H1 (cell line): ENCODE results near the gene PCDHGB7. TPM values are rescaled to one million over a fixed set of nuclear protein-coding genes. Genes with fewer than 3 reads are reported as not detected.
A peak's percentile ranks its signal among the peaks of the same experiment; 100 is the strongest.

Experiments used
- CTCF ChIA-PET: fragments of 300-600 bp; sonication (Branson Sonifier 250); formaldehyde crosslinking; loops from one replicate; lab custom pipeline; 2021; ENCODE audit not compliant: partially characterized antibody; lab: Charles Lee
- POLR2A ChIA-PET: fragments of 300-600 bp; sonication (Branson Sonifier 250); formaldehyde crosslinking; loops from one replicate; lab custom pipeline; 2021; ENCODE audit warnings: inconsistent platforms; ENCODE audit not compliant: partially characterized antibody; lab: Charles Lee
- DNase-seq, 2 experiments: peaks; one replicate each; pipeline versions ENCODE4 v3.0.0 to v3.0.0-alpha.2; 2010 to 2022; ENCODE audit warnings: low spot score in 2 of 2, low read depth in 1 of 2, mixed read lengths in 1 of 2
- FAIRE-seq: peaks from 2 replicates; lab custom pipeline; 2011; peaks lifted over from hg19 to GRCh38; lab: Jason Lieb, UNC
- H2AFZ ChIP-seq: 2 replicates; pipeline ENCODE4 v1.8.1; 2012; ENCODE audit warnings: low read length, inconsistent platforms
- H2AK5ac ChIP-seq: 2 replicates; pipeline ENCODE4 v1.6.1; 2013; ENCODE audit warnings: low read depth, low read length
- H2BK120ac ChIP-seq: replicated peaks from 2 replicates; pipeline ENCODE3; 2013; ENCODE audit warnings: low read depth, low read length, inconsistent platforms
- H2BK12ac ChIP-seq: 2 replicates; pipeline ENCODE4 v1.6.1; 2013; ENCODE audit warnings: low read depth, low read length
- H2BK15ac ChIP-seq: 2 replicates; pipeline ENCODE4 v1.6.1; 2013; ENCODE audit warnings: low read length
- H2BK20ac ChIP-seq: 2 replicates; pipeline ENCODE4 v1.6.1; 2013; ENCODE audit warnings: low read length
- H2BK5ac ChIP-seq: 2 replicates; pipeline ENCODE4 v1.6.1; 2013; ENCODE audit warnings: low read depth, low read length
- H3K14ac ChIP-seq: 2 replicates; pipeline ENCODE4 v1.6.1; 2013; ENCODE audit warnings: inconsistent platforms; ENCODE audit not compliant: insufficient read length
- H3K18ac ChIP-seq: 2 replicates; pipeline ENCODE4 v1.6.1; 2013; ENCODE audit warnings: low read length; ENCODE audit errors: extremely low read depth
- H3K23ac ChIP-seq: 2 replicates; pipeline ENCODE4 v1.6.1; 2013; ENCODE audit warnings: inconsistent platforms; ENCODE audit not compliant: insufficient read length
- H3K23me2 ChIP-seq: 2 replicates; pipeline ENCODE4 v1.6.1; 2013; ENCODE audit warnings: low read depth, low read length
- H3K27ac ChIP-seq: 2 replicates; pipeline ENCODE4 v1.6.1; 2011; ENCODE audit warnings: low read depth, low read length, inconsistent platforms
- H3K27me3 ChIP-seq, 4 experiments: replicated peaks in 1 of 4; 1 replicate in 1 of 4; 2 replicates in 3 of 4; pipeline versions ENCODE4 v1.6.1 to v1.8.1; 2011 to 2013; ENCODE audit warnings: low read length in 3 of 4, mild to moderate bottlenecking in 3 of 4, inconsistent platforms in 2 of 4, mixed read lengths in 2 of 4, moderate library complexity in 1 of 4; ENCODE audit not compliant: control insufficient read depth in 3 of 4, insufficient read depth in 3 of 4; ENCODE audit errors: extremely low read depth in 1 of 4
- H3K36me3 ChIP-seq, 4 experiments: 2 replicates each; pipeline versions ENCODE4 v1.6.1 to v1.8.1; 2011 to 2013; ENCODE audit warnings: mild to moderate bottlenecking in 4 of 4, low read length in 3 of 4, moderate library complexity in 2 of 4, control low read depth in 1 of 4, inconsistent platforms in 1 of 4; ENCODE audit not compliant: insufficient read depth in 4 of 4, control insufficient read depth in 2 of 4
- H3K4ac ChIP-seq: replicated peaks from 2 replicates; pipeline ENCODE3; 2013; ENCODE audit warnings: low read length, low read depth, mixed read lengths, inconsistent platforms; ENCODE audit not compliant: insufficient read length
- H3K4me1 ChIP-seq, 4 experiments: replicated peaks in 1 of 4; 1 replicate in 1 of 4; 2 replicates in 3 of 4; pipeline versions ENCODE4 v1.6.1 to v1.8.1; 2011 to 2013; ENCODE audit warnings: low read length in 3 of 4, inconsistent platforms in 2 of 4, mixed read lengths in 1 of 4; ENCODE audit not compliant: insufficient read depth in 4 of 4, control insufficient read depth in 3 of 4
- H3K4me2 ChIP-seq, 2 experiments: 2 replicates each; pipeline versions ENCODE4 v1.6.1 to v1.8.1; 2011 to 2013; ENCODE audit warnings: low read depth in 2 of 2, low read length in 2 of 2, control low read depth in 1 of 2, inconsistent platforms in 1 of 2, mild to moderate bottlenecking in 1 of 2; ENCODE audit not compliant: insufficient read depth in 1 of 2
- H3K4me3 ChIP-seq, 4 experiments: fragments of 200-600, 300-600 bp in 1 of 4; sonication (generic), shearing (Covaris generic), sonication (Bioruptor Twin) in 1 of 4; 2 replicates each; pipeline versions ENCODE4 v1.5.1 to v1.8.1; 2011 to 2016; ENCODE audit warnings: low read length in 4 of 4, low read depth in 3 of 4, control low read depth in 2 of 4, inconsistent platforms in 2 of 4, mild to moderate bottlenecking in 2 of 4, mixed read lengths in 1 of 4, moderate library complexity in 1 of 4; ENCODE audit not compliant: insufficient read depth in 2 of 4; ENCODE audit errors: extremely low read depth in 1 of 4
- H3K56ac ChIP-seq: replicated peaks from 2 replicates; pipeline ENCODE3; 2013; ENCODE audit warnings: low read depth, mild to moderate bottlenecking, mixed read lengths, low read length, inconsistent platforms; ENCODE audit not compliant: insufficient read length
- H3K79me1 ChIP-seq: 2 replicates; pipeline ENCODE4 v1.6.1; 2013; ENCODE audit warnings: low read depth, low read length, control low read depth
- H3K79me2 ChIP-seq, 2 experiments: 2 replicates each; pipeline versions ENCODE4 v1.6.1 to v1.8.1; 2012 to 2013; ENCODE audit warnings: low read length in 2 of 2, mild to moderate bottlenecking in 2 of 2, inconsistent platforms in 1 of 2; ENCODE audit not compliant: insufficient read depth in 2 of 2, control insufficient read depth in 1 of 2
- H3K9ac ChIP-seq, 4 experiments: replicated peaks in 1 of 4; 1 replicate in 1 of 4; 2 replicates in 3 of 4; pipeline versions ENCODE4 v1.6.1 to v1.8.1; 2011 to 2013; ENCODE audit warnings: low read depth in 3 of 4, low read length in 3 of 4, control low read depth in 2 of 4, mild to moderate bottlenecking in 2 of 4, moderate library complexity in 2 of 4, inconsistent platforms in 1 of 4; ENCODE audit errors: extremely low read depth in 1 of 4
- H3K9me3 ChIP-seq, 2 experiments: 2 replicates each; pipeline versions ENCODE4 v1.6.1 to v1.8.1; 2012 to 2013; ENCODE audit warnings: mild to moderate bottlenecking in 2 of 2, moderate library complexity in 2 of 2, control low read depth in 1 of 2, inconsistent platforms in 1 of 2, low read depth in 1 of 2, low read length in 1 of 2, mixed read lengths in 1 of 2; ENCODE audit not compliant: insufficient read depth in 2 of 2
- H4K20me1 ChIP-seq, 2 experiments: replicated peaks in 1 of 2; 2 replicates each; pipeline versions ENCODE3 to v1.8.1; 2011 to 2013; ENCODE audit warnings: inconsistent platforms in 2 of 2, low read length in 2 of 2, mild to moderate bottlenecking in 1 of 2; ENCODE audit not compliant: insufficient read depth in 2 of 2, control insufficient read depth in 1 of 2
- H4K5ac ChIP-seq: 2 replicates; pipeline ENCODE4 v1.6.1; 2013; ENCODE audit warnings: low read length, low read depth, mixed read lengths, inconsistent platforms; ENCODE audit not compliant: insufficient read length
- H4K8ac ChIP-seq: 2 replicates; pipeline ENCODE4 v1.8.0; 2013; ENCODE audit warnings: mild to moderate bottlenecking, moderate library complexity, low read length, inconsistent platforms; ENCODE audit not compliant: insufficient read depth; ENCODE audit errors: extremely low read depth
- H4K91ac ChIP-seq: replicated peaks from 2 replicates; pipeline ENCODE3; 2013; ENCODE audit warnings: low read length, mixed read lengths, inconsistent platforms; ENCODE audit not compliant: insufficient read length
- FOSL1 ChIP-seq: IDR thresholded peaks from 2 replicates; pipeline ENCODE4 v1.6.1; 2011; ENCODE audit warnings: mild to moderate bottlenecking, low read depth, low read length, moderate library complexity; ENCODE audit not compliant: insufficient read depth
- HDAC2 ChIP-seq, 2 experiments: fragments of 300-600 bp in 1 of 2; sonication (generic) in 1 of 2; IDR thresholded peaks; 2 replicates each; pipeline ENCODE4 v1.6.1; 2011 to 2012; ENCODE audit warnings: low read depth in 2 of 2, low read length in 2 of 2, mild to moderate bottlenecking in 2 of 2, moderate library complexity in 2 of 2, borderline replicate concordance in 1 of 2, inconsistent platforms in 1 of 2
- POU5F1 ChIP-seq: IDR thresholded peaks from 2 replicates; pipeline ENCODE4 v1.6.1; 2011; ENCODE audit warnings: low read depth, mild to moderate bottlenecking, low read length, moderate library complexity
- WGBS, 2 experiments: shearing (Covaris generic) in 1 of 2; methylation state at CpG; one replicate each; pipeline versions ENCODE4 v1.1.6 to v1.1.7; 2013 to 2015; ENCODE audit warnings: low lambda C conversion rate in 2 of 2, mixed read lengths in 2 of 2, inconsistent platforms in 1 of 2, low coverage in 1 of 2, missing lambda C conversion rate in 1 of 2; ENCODE audit not compliant: insufficient replicate concordance in 2 of 2, insufficient coverage in 1 of 2, insufficient read length in 1 of 2; ENCODE audit errors: extremely low coverage in 1 of 2, missing lambda C conversion rate in 1 of 2; 5-methylcytosine and 5-hydroxymethylcytosine counted together
- polyA plus RNA-seq, 7 experiments: library from polyadenylated mRNA; depleted of rRNA in 3 of 7; stranded (reverse) in 5 of 7; unstranded in 2 of 7; fragments of >200 nt in 5 of 7; fragments of 200-250 nt in 2 of 7; gene quantifications; 1 replicate in 5 of 7; 2 replicates in 1 of 7; 4 replicates in 1 of 7; pipeline versions ENCODE4 v1.2.1 to v1.2.3, GENCODE V29; 2011 to 2013; ENCODE audit warnings: missing spikeins in 2 of 7, mixed read lengths in 2 of 7
- total RNA-seq: library from RNA; stranded (reverse); fragmentation: NEBNext Ultra II Directional; extraction: Animal tissue kit (Norgen Biotek cat#: 25700); gene quantifications from 2 replicates; pipeline ENCODE4 v1.2.1, GENCODE V29; 2021

The PCDHGB7 gene
- total and polyA plus RNA-seq, 2 of the 8 experiments (the other 6 are each of a cell fraction or from before 2014, with no cell fraction given) = 4.1 to 9.5 TPM

DNA sequence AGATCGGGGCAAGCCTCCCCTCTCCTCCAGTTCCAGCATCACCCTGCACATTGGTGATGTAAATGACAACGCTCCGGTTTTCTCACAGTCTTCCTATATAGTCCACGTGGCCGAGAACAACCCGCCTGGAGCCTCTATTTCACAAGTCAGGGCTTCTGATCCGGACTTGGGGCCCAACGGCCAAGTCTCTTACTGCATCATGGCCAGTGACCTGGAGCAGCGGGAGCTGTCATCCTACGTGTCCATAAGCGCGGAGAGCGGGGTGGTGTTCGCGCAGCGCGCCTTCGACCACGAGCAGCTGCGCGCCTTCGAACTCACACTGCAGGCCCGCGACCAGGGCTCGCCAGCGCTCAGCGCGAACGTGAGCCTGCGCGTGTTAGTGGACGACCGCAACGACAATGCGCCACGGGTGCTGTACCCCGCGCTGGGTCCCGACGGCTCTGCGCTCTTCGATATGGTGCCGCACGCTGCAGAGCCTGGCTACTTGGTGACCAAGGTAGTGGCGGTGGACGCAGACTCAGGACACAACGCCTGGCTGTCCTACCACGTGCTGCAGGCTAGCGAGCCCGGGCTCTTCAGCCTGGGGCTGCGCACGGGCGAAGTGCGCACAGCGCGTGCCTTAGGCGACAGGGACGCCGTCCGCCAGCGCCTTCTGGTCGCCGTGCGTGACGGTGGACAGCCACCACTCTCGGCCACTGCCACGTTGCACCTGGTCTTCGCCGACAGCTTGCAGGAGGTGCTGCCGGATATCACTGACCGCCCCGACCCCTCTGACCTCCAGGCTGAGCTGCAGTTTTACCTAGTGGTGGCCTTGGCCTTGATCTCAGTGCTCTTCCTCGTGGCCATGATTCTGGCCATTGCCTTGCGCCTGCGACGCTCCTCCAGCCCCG, 28.1 kb upstream of the PCDHGB7 start:
- FAIRE-seq (no peak), DNase-seq (no peak)
- Histone ChIP-seq H3K18ac (no peak overlapping the region), H3K14ac (no peak overlapping the region), H3K36me3 (peaks cover 3 to 29% (median 14%) of the 10 kb centered on the region in 4 experiments; a peak in 7 of 8 replicates), H3K4me1 (no peaks in the 10 kb centered on the region), H3K23me2 (no peaks in the 10 kb centered on the region; the same call in 1 of the 2 replicates), H3K4me2 (no peak overlapping the region; a peak in 1 of 4 replicates), H3K27ac (no peak overlapping the region), H4K91ac (no peak overlapping the region), H3K4me3 (0 out of 8 replicates have a peak overlapping the region, but pooled peaks of 1 of the 4 experiments have one; percentile 36), H4K8ac (no peak overlapping the region; the same call in none of the 2 replicates), H3K79me2 (no peaks in the 10 kb centered on the region), H2AFZ (no peak overlapping the region), H2BK15ac (no peak overlapping the region), H3K23ac (no peak overlapping the region), H3K4ac (no peak overlapping the region), H4K20me1 (no peaks in the 10 kb centered on the region), H3K79me1 (no peaks in the 10 kb centered on the region), H3K56ac (no peak overlapping the region), H3K27me3 (no peaks in the 10 kb centered on the region; a peak in 1 of 7 replicates), H2AK5ac (no peak overlapping the region), H3K9ac (no peak overlapping the region), H2BK5ac (no peak overlapping the region), H2BK12ac (no peak overlapping the region), H4K5ac (no peak overlapping the region), H2BK120ac (no peak overlapping the region), H2BK20ac (no peak overlapping the region), H3K9me3 (peaks cover 46 to 54% of the 10 kb centered on the region in 2 experiments)
- WGBS, 2 experiments = 95% methylated on average over 62 of the region's 77 CpGs; no CpG with 5 or more reads in 1 of the 2 experiments
- POLR2A ChIA-PET = interaction anchor here (1.0 kb wide), 1 partner anchor 124 kb away, joined by 3 read pairs; no protein-coding TSS in a partner anchor
- CTCF ChIA-PET = interaction anchor here (0.8 to 8.7 kb wide), 24 partner anchors 11 to 207 kb away, joined by 3 to 68 read pairs (median 7); partner anchors contain the start of genes PCDHB10, PCDHB15, PCDHB16 and PCDHGA10
- TF ChIP-seq FOSL1 (no peak), POU5F1 (no peak), HDAC2 (IDR thresholded peaks at IDR 0.05; ENCODE audit: borderline replicate concordance in 1 of 2, low read depth in 2 of 2, low read length in 2 of 2) (no peak)
